HS-5 (cell line): ENCODE data around the gene IP6K1.
A peak's percentile ranks its signal among the peaks of the same experiment; 100 is the strongest.

Experiments used
- DNase-seq: peaks from one replicate; pipeline ENCODE4 v3.0.0-alpha.2; 2012; ENCODE audit warnings: low read depth

IP6K1 gene

GRCh38 chr3:49723628-49724551 is 62.5 kb downstream of the IP6K1 start, which contains the start of gene GMPPB:
Gene GMPPB, minus strand, starts transcription at chr3:49723951. Its CDS starts 225 bp downstream, at chr3:49723726.
- peak; percentile 84 for DNase-seq

GRCh38 chr3:49723296-49723627 is 63.1 kb downstream of the IP6K1 start:
- no peak for DNase-seq

- no peak for DNase-seq
These were observed 63.4 kb downstream of the IP6K1 start for GRCh38 chr3:49722896-49723295.

- no peak for DNase-seq
These were observed 64.2 kb downstream of the IP6K1 start for GRCh38 chr3:49721896-49722781.

GRCh38 chr3:49721596-49721895 is 64.8 kb downstream of the IP6K1 start:
- no peak for DNase-seq

- no peak for DNase-seq
These were observed 65.3 kb downstream of the IP6K1 start for GRCh38 chr3:49720855-49721595.

- no peak for DNase-seq
These were observed 67.0 kb downstream of the IP6K1 start, which contains the start of gene AMIGO3 for GRCh38 chr3:49719214-49719884. Gene AMIGO3, minus strand, starts transcription at chr3:49719684. Its CDS starts 219 bp downstream, at chr3:49719465.

- DNase-seq: no peak
These were observed 67.5 kb downstream of the IP6K1 start for GRCh38 chr3:49718858-49719213.

- no peak for DNase-seq
These were observed 68.1 kb downstream of the IP6K1 start for GRCh38 chr3:49717959-49718857.

- no peak for DNase-seq
These were observed 69.0 kb downstream of the IP6K1 start for GRCh38 chr3:49717211-49717958.

- no peak for DNase-seq
These were observed 69.6 kb downstream of the IP6K1 start for GRCh38 chr3:49716691-49717210.

- no peak for DNase-seq
These were observed 70.2 kb downstream of the IP6K1 start for GRCh38 chr3:49716169-49716568.

GRCh38 chr3:49715611-49716121 is 70.7 kb downstream of the IP6K1 start:
- DNase-seq: no peak

GRCh38 chr3:49714728-49715550 is 71.4 kb downstream of the IP6K1 start:
- no peak for DNase-seq

- DNase-seq: no peak
These were observed 72.8 kb downstream of the IP6K1 start for GRCh38 chr3:49713336-49714105.

- DNase-seq: no peak
These were observed 73.6 kb downstream of the IP6K1 start for GRCh38 chr3:49712631-49713317.

GRCh38 chr3:49712166-49712565 is 74.2 kb downstream of the IP6K1 start:
- DNase-seq: no peak
